GM18858 (cell line): ENCODE results near the gene FBRSL1.

ENCODE experiments used
- ATAC-seq: cut with Tn5 transposase; IDR thresholded peaks from one replicate; pipeline ENCODE4 v1.9.1; 2021; ENCODE audit not compliant: unreplicated experiment

The FBRSL1 gene

GRCh38 chr12:132495629-132496357 is 5.8 kb downstream of the FBRSL1 start:
- no peak for ATAC-seq

- ATAC-seq, result no peak
These were observed 6.4 kb downstream of the FBRSL1 start for GRCh38 chr12:132496358-132496669.

- no peak for ATAC-seq
These were observed 6.8 kb downstream of the FBRSL1 start for GRCh38 chr12:132496710-132497109.

- ATAC-seq, result no peak
These were observed 7.8 kb downstream of the FBRSL1 start for GRCh38 chr12:132497514-132498405.

GRCh38 chr12:132498931-132499330 is 9.0 kb downstream of the FBRSL1 start:
- no peak for ATAC-seq

GRCh38 chr12:132500142-132500855 is 10.3 kb downstream of the FBRSL1 start:
- ATAC-seq, result no peak

- ATAC-seq, result no peak
These were observed 10.9 kb downstream of the FBRSL1 start for GRCh38 chr12:132500856-132501180.

- ATAC-seq, result no peak
These were observed 11.4 kb downstream of the FBRSL1 start for GRCh38 chr12:132501204-132501940.

- no peak for ATAC-seq
These were observed 12.4 kb downstream of the FBRSL1 start for GRCh38 chr12:132502149-132502881.

- no peak for ATAC-seq
These were observed 12.9 kb downstream of the FBRSL1 start for GRCh38 chr12:132502882-132503193.

- no peak for ATAC-seq
These were observed 13.8 kb downstream of the FBRSL1 start for GRCh38 chr12:132503618-132504204.

- ATAC-seq, result no peak
These were observed 15.3 kb downstream of the FBRSL1 start for GRCh38 chr12:132505105-132505851.

- ATAC-seq, result no peak
These were observed 15.9 kb downstream of the FBRSL1 start for GRCh38 chr12:132505852-132506219.

GRCh38 chr12:132506328-132507160 is 16.6 kb downstream of the FBRSL1 start:
- peak; percentile 37 for ATAC-seq

GRCh38 chr12:132507161-132507538 is 17.2 kb downstream of the FBRSL1 start:
- ATAC-seq, result no peak

GRCh38 chr12:132507656-132508490 is 17.9 kb downstream of the FBRSL1 start:
- ATAC-seq, result no peak

GRCh38 chr12:132508491-132508740 is 18.5 kb downstream of the FBRSL1 start:
- ATAC-seq, result no peak
